SK-N-SH treated with all-trans-retinoic acid at 6 μM for 48 hours (cell line): ENCODE results near the gene OCLN.

Experiments used
- BACH2 ChIP-seq: fragments of 250-450 bp; sonication (Bioruptor Pico); IDR thresholded peaks from 2 replicates; pipeline ENCODE4 v1.9.0; 2021; ENCODE audit warnings: mild to moderate bottlenecking, borderline replicate concordance
- TOX ChIP-seq: fragments of 250-450 bp; sonication (Bioruptor Pico); IDR thresholded peaks from 2 replicates; pipeline ENCODE4 v1.8.0; 2021; ENCODE audit warnings: mild to moderate bottlenecking, moderate library complexity, borderline replicate concordance
- TF ChIP-seq, protein P1 (sequence below): fragments of 250-450 bp; sonication (Bioruptor Pico); IDR thresholded peaks from 2 replicates; pipeline ENCODE4 v1.5.1; 2020; ENCODE audit warnings: low read depth, mild to moderate bottlenecking, moderate library complexity
- TF ChIP-seq, protein P2 (sequence below): fragments of 250-450 bp; sonication (Bioruptor Pico); IDR thresholded peaks from 2 replicates; pipeline ENCODE4 v1.5.1; 2021; ENCODE audit warnings: mild to moderate bottlenecking, moderate library complexity

GRCh38 chr5:69527128-69527770 lies 34.7 kb downstream of the OCLN start:
- TF ChIP-seq, protein P1, sequence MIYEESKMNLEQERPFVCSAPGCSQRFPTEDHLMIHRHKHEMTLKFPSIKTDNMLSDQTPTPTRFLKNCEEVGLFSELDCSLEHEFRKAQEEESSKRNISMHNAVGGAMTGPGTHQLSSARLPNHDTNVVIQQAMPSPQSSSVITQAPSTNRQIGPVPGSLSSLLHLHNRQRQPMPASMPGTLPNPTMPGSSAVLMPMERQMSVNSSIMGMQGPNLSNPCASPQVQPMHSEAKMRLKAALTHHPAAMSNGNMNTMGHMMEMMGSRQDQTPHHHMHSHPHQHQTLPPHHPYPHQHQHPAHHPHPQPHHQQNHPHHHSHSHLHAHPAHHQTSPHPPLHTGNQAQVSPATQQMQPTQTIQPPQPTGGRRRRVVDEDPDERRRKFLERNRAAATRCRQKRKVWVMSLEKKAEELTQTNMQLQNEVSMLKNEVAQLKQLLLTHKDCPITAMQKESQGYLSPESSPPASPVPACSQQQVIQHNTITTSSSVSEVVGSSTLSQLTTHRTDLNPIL (CRISPR knock-in tag) = no peak
- TF ChIP-seq BACH2 (no peak), TOX (CRISPR knock-in tag) (no peak)
- TF ChIP-seq, protein P2, sequence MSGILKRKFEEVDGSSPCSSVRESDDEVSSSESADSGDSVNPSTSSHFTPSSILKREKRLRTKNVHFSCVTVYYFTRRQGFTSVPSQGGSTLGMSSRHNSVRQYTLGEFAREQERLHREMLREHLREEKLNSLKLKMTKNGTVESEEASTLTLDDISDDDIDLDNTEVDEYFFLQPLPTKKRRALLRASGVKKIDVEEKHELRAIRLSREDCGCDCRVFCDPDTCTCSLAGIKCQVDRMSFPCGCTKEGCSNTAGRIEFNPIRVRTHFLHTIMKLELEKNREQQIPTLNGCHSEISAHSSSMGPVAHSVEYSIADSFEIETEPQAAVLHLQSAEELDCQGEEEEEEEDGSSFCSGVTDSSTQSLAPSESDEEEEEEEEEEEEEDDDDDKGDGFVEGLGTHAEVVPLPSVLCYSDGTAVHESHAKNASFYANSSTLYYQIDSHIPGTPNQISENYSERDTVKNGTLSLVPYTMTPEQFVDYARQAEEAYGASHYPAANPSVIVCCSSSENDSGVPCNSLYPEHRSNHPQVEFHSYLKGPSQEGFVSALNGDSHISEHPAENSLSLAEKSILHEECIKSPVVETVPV (CRISPR knock-in tag) = no peak
